Panc1 (cell line): ENCODE data around the gene DHCR7. TPM values are rescaled to one million over a fixed set of nuclear protein-coding genes. Genes with fewer than 3 reads are reported as not detected.

ENCODE experiments used
- ATAC-seq: fragments of 200-7000 bp; cut with Tn5 transposase; 2 replicates; pipeline ENCODE4 v1.9.1; 2020; ENCODE audit warnings: mild to moderate bottlenecking, moderate library complexity
- BruUV-seq: library from RNA; stranded (reverse); fragments of 400-500 nt; replicated peaks from 2 replicates; lab custom pipeline; 2021; lab: Mats Ljungman, UMichigan
- CTCF ChIA-PET: fragments of 300-600 bp; sonication (Branson Sonifier 250); formaldehyde crosslinking; loops from one replicate; lab custom pipeline; 2022; ENCODE audit warnings: antibody characterized with exemption; lab: Charles Lee
- POLR2A ChIA-PET: fragments of 300-600 bp; sonication (Branson Sonifier 250); formaldehyde crosslinking; loops from one replicate; lab custom pipeline; 2022; ENCODE audit warnings: antibody characterized with exemption; lab: Charles Lee
- DNase-seq: peaks from one replicate; pipeline ENCODE4 v3.0.0-alpha.2; 2010; ENCODE audit warnings: low read depth, low spot score
- H3K27ac ChIP-seq: 2 replicates; pipeline ENCODE4 v1.5.1; 2011; ENCODE audit warnings: mild to moderate bottlenecking, low read length, inconsistent platforms
- H3K27me3 ChIP-seq: fragments of 200-500 bp; sonication (Bioruptor generic); 2 replicates; pipeline ENCODE4 v1.6.0; 2014; ENCODE audit warnings: low read length, inconsistent platforms; ENCODE audit not compliant: control insufficient read depth, insufficient read depth
- H3K36me3 ChIP-seq: fragments of 200-500 bp; sonication (Bioruptor generic); 2 replicates; pipeline ENCODE4 v1.5.1; 2014; ENCODE audit warnings: inconsistent platforms, mild to moderate bottlenecking, low read length, moderate library complexity; ENCODE audit not compliant: control insufficient read depth, insufficient read depth
- H3K4me1 ChIP-seq: 2 replicates; pipeline ENCODE4 v1.5.1; 2011; ENCODE audit warnings: inconsistent platforms, mild to moderate bottlenecking, low read length, moderate library complexity; ENCODE audit not compliant: control insufficient read depth, insufficient read depth
- H3K4me3 ChIP-seq, 2 experiments: 2 replicates each; pipeline ENCODE4 v1.5.1; 2011 to 2012; ENCODE audit warnings: low read depth in 2 of 2, low read length in 2 of 2, mild to moderate bottlenecking in 2 of 2, inconsistent platforms in 1 of 2, moderate library complexity in 1 of 2
- H3K9me3 ChIP-seq: fragments of 200-500 bp; sonication (Bioruptor generic); 2 replicates; pipeline ENCODE4 v1.5.1; 2014; ENCODE audit warnings: low read depth, mild to moderate bottlenecking, inconsistent platforms, low read length, moderate library complexity; ENCODE audit not compliant: control insufficient read depth, insufficient read depth
- POLR2AphosphoS5 ChIP-seq: IDR thresholded peaks from 2 replicates; pipeline ENCODE4 v1.6.1; 2012; ENCODE audit warnings: mild to moderate bottlenecking, low read depth, low read length, moderate library complexity
- SIN3A ChIP-seq: IDR thresholded peaks from 2 replicates; pipeline ENCODE4 v1.6.1; 2012; ENCODE audit warnings: low read depth, mild to moderate bottlenecking, low read length, moderate library complexity, borderline replicate concordance; ENCODE audit not compliant: insufficient read depth
- TCF7L2 ChIP-seq: IDR thresholded peaks from 2 replicates; pipeline ENCODE4 v1.6.1; 2011; ENCODE audit warnings: mild to moderate bottlenecking, low read depth, low read length, inconsistent platforms
- in situ Hi-C: cut with HindIII; loops from 2 replicates; pipeline ENCODE4 v1.10.0; 2016; ENCODE audit warnings: low sequenced_read_pairs, low pct_unique_long_range_greater_than_20kb
- intact Hi-C: fragments of 100-400 bp; cut with micrococcal nuclease; formaldehyde crosslinking; loops from one replicate; pipeline ENCODE4 v1.10.0; 2022; ENCODE audit not compliant: unreplicated experiment
- total RNA-seq: library from RNA; stranded (reverse); gene quantifications from one replicate; pipeline ENCODE4 v1.2.1, GENCODE V29; 2021; ENCODE audit not compliant: unreplicated experiment
- TF ChIP-seq, protein P1 (sequence below), 2 experiments: IDR thresholded peaks; 2 replicates each; pipeline ENCODE4 v1.6.1; 2011 to 2012; ENCODE audit warnings: low read depth in 2 of 2, control low read depth in 1 of 2, low read length in 1 of 2, mild to moderate bottlenecking in 1 of 2, moderate library complexity in 1 of 2; ENCODE audit not compliant: insufficient read depth in 1 of 2
- TF ChIP-seq, protein P2 (sequence below): fragments of 450-650 bp; IDR thresholded peaks from 2 replicates; pipeline ENCODE4 v1.5.1; 2017; ENCODE audit warnings: mild to moderate bottlenecking

Gene DHCR7
- total RNA-seq, 1 experiment from 2014 or later: 356 TPM

DNA sequence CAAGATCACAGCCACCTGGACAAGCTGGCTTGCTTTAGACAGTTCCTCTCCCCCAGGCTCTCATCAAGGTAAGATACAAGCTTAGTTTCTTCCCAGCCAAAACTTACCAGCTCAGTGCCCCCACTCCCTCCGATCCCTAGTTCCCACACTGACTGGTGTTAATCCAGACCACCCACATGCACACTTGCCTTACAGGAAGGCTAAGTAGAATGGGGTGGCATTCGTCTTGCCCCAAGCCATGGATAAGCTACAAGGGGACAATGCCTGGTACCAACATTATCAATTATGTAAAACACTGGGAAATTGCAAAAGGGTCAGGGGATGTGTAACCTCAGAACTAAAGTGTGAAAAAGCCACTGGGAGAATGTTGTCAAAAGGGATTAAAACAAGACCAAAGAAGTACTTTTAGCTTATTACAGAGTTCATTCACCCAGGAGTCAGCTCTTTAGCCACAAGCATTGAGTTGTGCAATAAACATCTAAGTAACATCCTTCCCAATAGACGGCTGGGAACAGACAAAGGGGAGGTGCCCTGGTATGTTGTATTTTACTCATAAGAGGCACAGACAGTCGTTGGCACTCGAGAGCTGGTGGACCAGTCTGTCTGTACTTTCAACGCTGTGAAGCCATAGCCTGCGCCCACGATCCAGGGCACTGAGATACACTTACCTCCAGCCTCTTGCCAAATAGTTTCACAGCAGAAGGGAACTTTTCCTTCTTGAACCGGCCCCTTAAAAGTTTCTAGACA, 1.1 kb downstream of the DHCR7 start:
- Histone ChIP-seq H3K9me3 (peaks cover 7% of the 10 kb centered on the region; the same call in 1 of the 2 replicates), H3K27ac (peak overlapping the region; percentile 40), H3K4me1 (peaks cover 26% of the 10 kb centered on the region), H3K36me3 (peaks cover 2% of the 10 kb centered on the region), H3K27me3 (no peaks in the 10 kb centered on the region), H3K4me3 (peak overlapping the region; percentile 85 to 87)
- ATAC-seq (no peak), DNase-seq (no peak)
- ChIA-PET POLR2A (no interaction called here), CTCF (interaction anchor here (1.1 kb wide), 1 partner anchor 133 kb away, joined by 3 read pairs; no protein-coding TSS in a partner anchor)
- TF ChIP-seq, protein P1, sequence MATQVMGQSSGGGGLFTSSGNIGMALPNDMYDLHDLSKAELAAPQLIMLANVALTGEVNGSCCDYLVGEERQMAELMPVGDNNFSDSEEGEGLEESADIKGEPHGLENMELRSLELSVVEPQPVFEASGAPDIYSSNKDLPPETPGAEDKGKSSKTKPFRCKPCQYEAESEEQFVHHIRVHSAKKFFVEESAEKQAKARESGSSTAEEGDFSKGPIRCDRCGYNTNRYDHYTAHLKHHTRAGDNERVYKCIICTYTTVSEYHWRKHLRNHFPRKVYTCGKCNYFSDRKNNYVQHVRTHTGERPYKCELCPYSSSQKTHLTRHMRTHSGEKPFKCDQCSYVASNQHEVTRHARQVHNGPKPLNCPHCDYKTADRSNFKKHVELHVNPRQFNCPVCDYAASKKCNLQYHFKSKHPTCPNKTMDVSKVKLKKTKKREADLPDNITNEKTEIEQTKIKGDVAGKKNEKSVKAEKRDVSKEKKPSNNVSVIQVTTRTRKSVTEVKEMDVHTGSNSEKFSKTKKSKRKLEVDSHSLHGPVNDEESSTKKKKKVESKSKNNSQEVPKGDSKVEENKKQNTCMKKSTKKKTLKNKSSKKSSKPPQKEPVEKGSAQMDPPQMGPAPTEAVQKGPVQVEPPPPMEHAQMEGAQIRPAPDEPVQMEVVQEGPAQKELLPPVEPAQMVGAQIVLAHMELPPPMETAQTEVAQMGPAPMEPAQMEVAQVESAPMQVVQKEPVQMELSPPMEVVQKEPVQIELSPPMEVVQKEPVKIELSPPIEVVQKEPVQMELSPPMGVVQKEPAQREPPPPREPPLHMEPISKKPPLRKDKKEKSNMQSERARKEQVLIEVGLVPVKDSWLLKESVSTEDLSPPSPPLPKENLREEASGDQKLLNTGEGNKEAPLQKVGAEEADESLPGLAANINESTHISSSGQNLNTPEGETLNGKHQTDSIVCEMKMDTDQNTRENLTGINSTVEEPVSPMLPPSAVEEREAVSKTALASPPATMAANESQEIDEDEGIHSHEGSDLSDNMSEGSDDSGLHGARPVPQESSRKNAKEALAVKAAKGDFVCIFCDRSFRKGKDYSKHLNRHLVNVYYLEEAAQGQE (IDR thresholded peaks at IDR 0.05; ENCODE audit: insufficient read depth in 1 of 2, low read depth in 2 of 2, low read length in 1 of 2): no peak
- TF ChIP-seq, protein P2, sequence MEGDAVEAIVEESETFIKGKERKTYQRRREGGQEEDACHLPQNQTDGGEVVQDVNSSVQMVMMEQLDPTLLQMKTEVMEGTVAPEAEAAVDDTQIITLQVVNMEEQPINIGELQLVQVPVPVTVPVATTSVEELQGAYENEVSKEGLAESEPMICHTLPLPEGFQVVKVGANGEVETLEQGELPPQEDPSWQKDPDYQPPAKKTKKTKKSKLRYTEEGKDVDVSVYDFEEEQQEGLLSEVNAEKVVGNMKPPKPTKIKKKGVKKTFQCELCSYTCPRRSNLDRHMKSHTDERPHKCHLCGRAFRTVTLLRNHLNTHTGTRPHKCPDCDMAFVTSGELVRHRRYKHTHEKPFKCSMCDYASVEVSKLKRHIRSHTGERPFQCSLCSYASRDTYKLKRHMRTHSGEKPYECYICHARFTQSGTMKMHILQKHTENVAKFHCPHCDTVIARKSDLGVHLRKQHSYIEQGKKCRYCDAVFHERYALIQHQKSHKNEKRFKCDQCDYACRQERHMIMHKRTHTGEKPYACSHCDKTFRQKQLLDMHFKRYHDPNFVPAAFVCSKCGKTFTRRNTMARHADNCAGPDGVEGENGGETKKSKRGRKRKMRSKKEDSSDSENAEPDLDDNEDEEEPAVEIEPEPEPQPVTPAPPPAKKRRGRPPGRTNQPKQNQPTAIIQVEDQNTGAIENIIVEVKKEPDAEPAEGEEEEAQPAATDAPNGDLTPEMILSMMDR: no peak
- TF ChIP-seq SIN3A: no peak
- intact Hi-C loops: no loop called here
- in situ Hi-C loops: no loop called here
- no TSS peak for BruUV-seq

DNA sequence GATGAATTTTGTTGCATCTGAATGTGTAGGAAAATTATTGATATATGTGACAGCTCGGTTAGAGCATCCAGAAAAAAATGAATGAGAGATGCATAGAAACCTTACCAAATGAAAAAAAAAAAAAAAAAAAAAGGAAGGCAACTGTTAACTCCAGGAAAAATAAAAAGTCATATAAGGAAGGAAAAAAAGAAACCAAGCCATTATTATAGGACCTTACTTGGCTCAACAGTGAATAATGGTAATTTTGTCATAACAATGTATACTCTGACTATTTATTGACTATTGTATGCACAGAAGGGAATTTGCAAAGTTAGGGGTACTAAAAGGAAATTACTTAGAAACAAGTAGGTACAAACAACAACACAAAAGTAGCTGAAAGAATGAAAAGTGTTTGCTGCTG, 2.0 kb downstream of the DHCR7 start:
- no TSS peak for BruUV-seq
- Histone ChIP-seq H3K4me1 (peaks cover 17% of the 10 kb centered on the region), H3K27me3 (no peaks in the 10 kb centered on the region), H3K36me3 (peaks cover 2% of the 10 kb centered on the region), H3K9me3 (peaks cover 7% of the 10 kb centered on the region; the same call in 1 of the 2 replicates), H3K27ac (no peak overlapping the region), H3K4me3 (no peak overlapping the region)
- intact Hi-C loops: no loop called here
- POLR2A ChIA-PET: no interaction called here
- TF ChIP-seq, protein P1 (IDR thresholded peaks at IDR 0.05; ENCODE audit: insufficient read depth in 1 of 2, low read depth in 2 of 2, low read length in 1 of 2): no peak
- TF ChIP-seq TCF7L2: no peak
- no peak for TF ChIP-seq POLR2AphosphoS5
- TF ChIP-seq SIN3A: no peak
- TF ChIP-seq, protein P2: no peak
- in situ Hi-C loops: no loop called here
- ATAC-seq (no peak), DNase-seq (no peak)
- CTCF ChIA-PET: no interaction called here
